Natural killer cell (primary cell): Measurements from ENCODE around the gene DOCK10. TPM values are rescaled to one million over a fixed set of nuclear protein-coding genes. Genes with fewer than 3 reads are reported as not detected.

Source experiments
- ATAC-seq, 3 donors: fragments of 150-1000 bp in 2 of 3; fragments of 200-7000 bp in 1 of 3; cut with Tn5 transposase; 1 replicate in 1 of 3; 2 replicates in 2 of 3; pipeline ENCODE4 v1.10.0; 2021; ENCODE audit warnings: mild to moderate bottlenecking in 2 of 3, moderate library complexity in 2 of 3
- DNase-seq, 2 donors: peaks; one replicate each; pipeline versions ENCODE4 v3.0.0 to v3.0.0-alpha.2; 2013 to 2021; ENCODE audit warnings: mixed read lengths in 1 of 2
- H3K27ac ChIP-seq: one replicate; pipeline ENCODE4 v1.5.1; 2013; ENCODE audit warnings: mild to moderate bottlenecking, low read length
- H3K27me3 ChIP-seq: one replicate; pipeline ENCODE4 v1.6.1; 2013; ENCODE audit warnings: low read length; ENCODE audit not compliant: control insufficient read depth, insufficient read depth
- H3K36me3 ChIP-seq: one replicate; pipeline ENCODE4 v1.6.1; 2013; ENCODE audit warnings: low read length; ENCODE audit not compliant: control insufficient read depth, insufficient read depth
- H3K4me1 ChIP-seq: one replicate; pipeline ENCODE4 v1.6.1; 2013; ENCODE audit warnings: low read length; ENCODE audit not compliant: control insufficient read depth, insufficient read depth
- H3K4me3 ChIP-seq: one replicate; pipeline ENCODE4 v1.5.1; 2013; ENCODE audit warnings: low read length
- H3K9me3 ChIP-seq: one replicate; pipeline ENCODE4 v1.6.1; 2013; ENCODE audit warnings: low read length; ENCODE audit not compliant: control insufficient read depth, insufficient read depth
- H3K27ac Mint-ChIP-seq, 2 donors: one replicate each; pipeline ENCODE4 v1.8.0; 2022; ENCODE audit warnings: mild to moderate bottlenecking in 2 of 2, mixed read lengths in 2 of 2, moderate library complexity in 1 of 2
- H3K27me3 Mint-ChIP-seq, 2 donors: one replicate each; pipeline ENCODE4 v1.8.0; 2022; ENCODE audit warnings: low read depth in 2 of 2, mixed read lengths in 2 of 2
- H3K36me3 Mint-ChIP-seq: one replicate; pipeline ENCODE4 v1.8.0; 2022; ENCODE audit warnings: mixed read lengths
- H3K4me1 Mint-ChIP-seq, 2 donors: one replicate each; pipeline ENCODE4 v1.8.0; 2022; ENCODE audit warnings: mixed read lengths in 2 of 2
- H3K4me3 Mint-ChIP-seq: one replicate; pipeline ENCODE4 v1.8.0; 2022; ENCODE audit warnings: mild to moderate bottlenecking, moderate library complexity, mixed read lengths
- H3K9me3 Mint-ChIP-seq, 2 donors: one replicate each; pipeline ENCODE4 v1.8.0; 2022; ENCODE audit warnings: mixed read lengths in 2 of 2
- CTCF ChIP-seq: fragments of 200-600 bp; IDR thresholded peaks from one replicate; pipeline ENCODE4 v1.8.0; 2022; ENCODE audit warnings: antibody characterized with exemption
- WGBS: methylation state at CpG from one replicate; pipeline ENCODE4 v1.1.7; 2013; ENCODE audit warnings: missing lambda C conversion rate; ENCODE audit not compliant: insufficient coverage; 5-methylcytosine and 5-hydroxymethylcytosine counted together
- intact Hi-C: fragments of 100-400 bp; cut with micrococcal nuclease; formaldehyde crosslinking; loops from one replicate; pipeline ENCODE4 v1.14.2; 2022
- total RNA-seq, 4 donors: library from RNA; stranded (reverse); fragments of 120-200 nt in 1 of 4; gene quantifications; one replicate each; pipeline versions ENCODE4 v1.2.3 to v1.2.4, GENCODE V29; 2013 to 2022

Gene DOCK10
- total RNA-seq, 3 donors from 2014 or later (not counting 1 experiment from before 2014, with no cell fraction given): 181 to 213 (median 182) TPM

- Histone ChIP-seq H3K27me3 (no peaks in the 10 kb centered on the region), H3K36me3 (peaks cover 86% of the 10 kb centered on the region), H3K4me1 (no peaks in the 10 kb centered on the region), H3K27ac (no peak overlapping the region), H3K4me3 (no peak overlapping the region), H3K9me3 (no peaks in the 10 kb centered on the region)
- TF ChIP-seq CTCF: no peak
- no peaks in the 10 kb centered on the region for H3K9me3 Mint-ChIP-seq
- intact Hi-C loops: no loop called here
- H3K4me1 Mint-ChIP-seq: peaks cover 2 to 10% of the 10 kb centered on the region in 2 donors
- DNase-seq: no peak
- H3K27ac Mint-ChIP-seq: peak overlapping the region in 1 of 2 donors; percentile 11
- no peak for ATAC-seq
- WGBS: no CpG with 5 or more reads among the region's 1 CpG
- H3K4me3 Mint-ChIP-seq: no peak overlapping the region
- peaks cover 23% of the 10 kb centered on the region for H3K36me3 Mint-ChIP-seq
- H3K27me3 Mint-ChIP-seq: no peaks in the 10 kb centered on the region
These were observed 170.5 kb downstream of the DOCK10 start for GRCh38 chr2:224871813-224872212.

- H3K9me3 ChIP-seq: no peaks in the 10 kb centered on the region
- no peaks in the 10 kb centered on the region for H3K4me1 ChIP-seq
- peaks cover 33% of the 10 kb centered on the region for H3K36me3 Mint-ChIP-seq
- ATAC-seq (no peak), DNase-seq (no peak)
- H3K36me3 ChIP-seq: peaks cover 82% of the 10 kb centered on the region
- H3K9me3 Mint-ChIP-seq: no peaks in the 10 kb centered on the region
- TF ChIP-seq CTCF: no peak
- intact Hi-C loops: no loop called here
- peaks cover 7 to 12% of the 10 kb centered on the region in 2 donors for H3K4me1 Mint-ChIP-seq
- H3K4me3 ChIP-seq: no peak overlapping the region
- H3K27me3 ChIP-seq: no peaks in the 10 kb centered on the region
- no peak overlapping the region for H3K4me3 Mint-ChIP-seq
- no peak overlapping the region for H3K27ac ChIP-seq
- no peaks in the 10 kb centered on the region for H3K27me3 Mint-ChIP-seq
- peak overlapping the region in 1 of 2 donors; percentile 61 for H3K27ac Mint-ChIP-seq
These were observed 171.9 kb downstream of the DOCK10 start for GRCh38 chr2:224870341-224870740.

GRCh38 chr2:224869601-224870233 lies 172.6 kb downstream of the DOCK10 start:
- no peaks in the 10 kb centered on the region for H3K9me3 ChIP-seq
- DNase-seq (no peak), ATAC-seq (no peak)
- H3K27me3 ChIP-seq: no peaks in the 10 kb centered on the region
- no peak for TF ChIP-seq CTCF
- 95% methylated on average over 2 of the region's 3 CpGs for WGBS
- intact Hi-C loops: no loop called here
- H3K4me1 Mint-ChIP-seq: peaks cover 7 to 12% of the 10 kb centered on the region in 2 donors
- H3K4me1 ChIP-seq: no peaks in the 10 kb centered on the region
- H3K27ac ChIP-seq: no peak overlapping the region
- H3K4me3 Mint-ChIP-seq: no peak overlapping the region
- H3K9me3 Mint-ChIP-seq: no peaks in the 10 kb centered on the region
- H3K36me3 Mint-ChIP-seq: peaks cover 33% of the 10 kb centered on the region
- peak overlapping the region in 1 of 2 donors; percentile 61 for H3K27ac Mint-ChIP-seq
- no peaks in the 10 kb centered on the region for H3K27me3 Mint-ChIP-seq
- H3K36me3 ChIP-seq: peaks cover 82% of the 10 kb centered on the region
- H3K4me3 ChIP-seq: no peak overlapping the region

GRCh38 chr2:224865016-224865415 lies 177.3 kb downstream of the DOCK10 start:
- H3K4me3 Mint-ChIP-seq: no peak overlapping the region
- no peak for TF ChIP-seq CTCF
- Histone ChIP-seq H3K27me3 (no peaks in the 10 kb centered on the region), H3K4me1 (no peaks in the 10 kb centered on the region), H3K4me3 (no peak overlapping the region), H3K36me3 (peaks cover 78% of the 10 kb centered on the region), H3K9me3 (no peaks in the 10 kb centered on the region), H3K27ac (no peak overlapping the region)
- WGBS: 100% methylated on average over 2 of the region's 2 CpGs
- H3K36me3 Mint-ChIP-seq: peaks cover 22% of the 10 kb centered on the region
- H3K4me1 Mint-ChIP-seq: peaks cover 5 to 7% of the 10 kb centered on the region in 2 donors
- no peak for ATAC-seq
- no peak for DNase-seq
- no peaks in the 10 kb centered on the region for H3K27me3 Mint-ChIP-seq
- intact Hi-C loops: no loop called here
- no peaks in the 10 kb centered on the region for H3K9me3 Mint-ChIP-seq
- H3K27ac Mint-ChIP-seq: peak overlapping the region; percentile 3 to 45
